Body of pancreas (tissue), 4 donors: ENCODE measurements around the gene HEPHL1. TPM values are rescaled to one million over a fixed set of nuclear protein-coding genes. Genes with fewer than 3 reads are reported as not detected.

Source experiments
- ATAC-seq: fragments of 150-250 bp; one replicate; pipeline ENCODE4 v1.9.1; 2016
- DNase-seq, 4 donors: peaks; one replicate each; pipeline ENCODE4 v3.0.0-alpha.2; 2019
- H3K27ac ChIP-seq, 4 donors: fragments of 200-600 bp; sonication (generic); 1 replicate in 3 of 4; 2 replicates in 1 of 4; pipeline versions ENCODE4 v1.5.1 to v1.6.1; 2016 to 2019; ENCODE audit warnings: mild to moderate bottlenecking in 1 of 4, mixed read lengths in 1 of 4, moderate library complexity in 1 of 4
- H3K27me3 ChIP-seq, 2 donors: fragments of 200-600 bp; sonication (generic); one replicate each; pipeline ENCODE4 v1.6.0; 2016; ENCODE audit warnings: mild to moderate bottlenecking in 1 of 2
- H3K36me3 ChIP-seq, 2 donors: fragments of 200-600 bp; sonication (generic); replicated peaks in 1 of 2; 2 replicates each; pipeline ENCODE4 v1.5.1; 2016; ENCODE audit warnings: low read depth in 2 of 2; ENCODE audit not compliant: insufficient read depth in 1 of 2
- H3K4me1 ChIP-seq: fragments of 200-600 bp; sonication (generic); one replicate; pipeline ENCODE4 v1.6.0; 2016
- H3K4me3 ChIP-seq, 2 donors: fragments of 200-600 bp; sonication (generic); 1 replicate in 1 of 2; 2 replicates in 1 of 2; pipeline ENCODE4 v1.5.1; 2016 to 2019
- H3K9me3 ChIP-seq, 3 donors: fragments of 200-600 bp; sonication (generic); 1 replicate in 2 of 3; 2 replicates in 1 of 3; pipeline ENCODE4 v1.5.1; 2016
- POLR2A ChIP-seq, 3 donors: fragments of 450-650 bp; IDR thresholded peaks; one replicate each; pipeline ENCODE4 v1.6.1; 2016; ENCODE audit warnings: antibody characterized with exemption in 3 of 3, mild to moderate bottlenecking in 2 of 3
- WGBS, 2 donors: methylation state at CpG; one replicate each; pipeline ENCODE4 v1.1.5; 2017; 5-methylcytosine and 5-hydroxymethylcytosine counted together
- intact Hi-C: fragments of 100-400 bp; cut with DNase I; formaldehyde crosslinking; loops from one replicate; pipeline ENCODE4 v1.15.1; 2023
- total RNA-seq, 2 donors: library from RNA; depleted of rRNA; stranded (reverse); fragments of >200 nt; gene quantifications; one replicate each; pipeline ENCODE4 v1.1.0, GENCODE V29; 2016
- TF ChIP-seq, protein P1 (sequence below), 7 experiments: fragments of 450-650 bp in 4 of 7; fragments of 200-600 bp in 3 of 7; sonication (generic) in 3 of 7; IDR thresholded peaks; one replicate each; pipeline ENCODE4 v1.5.1; 2016 to 2019; ENCODE audit warnings: antibody characterized with exemption in 7 of 7

HEPHL1 gene
- total RNA-seq, 2 donors from 2014 or later, result not detected

DNA sequence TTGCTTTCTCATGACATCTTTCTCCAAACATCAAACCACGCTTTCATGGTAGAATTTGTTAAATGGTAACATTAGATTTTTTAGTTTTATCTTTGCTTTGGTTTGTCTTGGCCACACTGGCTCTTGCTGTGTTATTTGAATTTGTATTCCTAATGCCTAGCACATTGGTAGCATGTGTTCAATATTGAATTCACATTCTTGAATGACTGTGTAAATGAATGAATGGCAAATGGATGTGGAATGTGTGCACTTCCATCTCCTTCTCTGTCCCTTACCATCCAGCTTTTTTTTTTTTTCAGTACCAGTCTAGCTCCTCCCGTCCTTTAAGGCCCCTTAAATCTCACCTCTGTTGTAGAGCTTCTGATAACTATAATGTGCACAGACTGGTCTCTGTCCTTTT is 41.2 kb downstream of the HEPHL1 start:
- TF ChIP-seq, protein P1, sequence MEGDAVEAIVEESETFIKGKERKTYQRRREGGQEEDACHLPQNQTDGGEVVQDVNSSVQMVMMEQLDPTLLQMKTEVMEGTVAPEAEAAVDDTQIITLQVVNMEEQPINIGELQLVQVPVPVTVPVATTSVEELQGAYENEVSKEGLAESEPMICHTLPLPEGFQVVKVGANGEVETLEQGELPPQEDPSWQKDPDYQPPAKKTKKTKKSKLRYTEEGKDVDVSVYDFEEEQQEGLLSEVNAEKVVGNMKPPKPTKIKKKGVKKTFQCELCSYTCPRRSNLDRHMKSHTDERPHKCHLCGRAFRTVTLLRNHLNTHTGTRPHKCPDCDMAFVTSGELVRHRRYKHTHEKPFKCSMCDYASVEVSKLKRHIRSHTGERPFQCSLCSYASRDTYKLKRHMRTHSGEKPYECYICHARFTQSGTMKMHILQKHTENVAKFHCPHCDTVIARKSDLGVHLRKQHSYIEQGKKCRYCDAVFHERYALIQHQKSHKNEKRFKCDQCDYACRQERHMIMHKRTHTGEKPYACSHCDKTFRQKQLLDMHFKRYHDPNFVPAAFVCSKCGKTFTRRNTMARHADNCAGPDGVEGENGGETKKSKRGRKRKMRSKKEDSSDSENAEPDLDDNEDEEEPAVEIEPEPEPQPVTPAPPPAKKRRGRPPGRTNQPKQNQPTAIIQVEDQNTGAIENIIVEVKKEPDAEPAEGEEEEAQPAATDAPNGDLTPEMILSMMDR (IDR thresholded peaks at IDR 0.05), result no peak
- TF ChIP-seq POLR2A (IDR thresholded peaks at IDR 0.05), result no peak
- 49 to 66% methylated on average over 2 of the region's 2 CpGs for WGBS, 2 donors
- Histone ChIP-seq H3K4me1 (no peaks in the 10 kb centered on the region), H3K36me3 (no peaks in the 10 kb centered on the region), H3K27me3 (no peaks in the 10 kb centered on the region), H3K9me3 (no peaks in the 10 kb centered on the region), H3K27ac (no peak overlapping the region), H3K4me3 (no peak overlapping the region)
- DNase-seq, result no peak
- intact Hi-C loops, result no loop called here
- no peak for ATAC-seq

DNA sequence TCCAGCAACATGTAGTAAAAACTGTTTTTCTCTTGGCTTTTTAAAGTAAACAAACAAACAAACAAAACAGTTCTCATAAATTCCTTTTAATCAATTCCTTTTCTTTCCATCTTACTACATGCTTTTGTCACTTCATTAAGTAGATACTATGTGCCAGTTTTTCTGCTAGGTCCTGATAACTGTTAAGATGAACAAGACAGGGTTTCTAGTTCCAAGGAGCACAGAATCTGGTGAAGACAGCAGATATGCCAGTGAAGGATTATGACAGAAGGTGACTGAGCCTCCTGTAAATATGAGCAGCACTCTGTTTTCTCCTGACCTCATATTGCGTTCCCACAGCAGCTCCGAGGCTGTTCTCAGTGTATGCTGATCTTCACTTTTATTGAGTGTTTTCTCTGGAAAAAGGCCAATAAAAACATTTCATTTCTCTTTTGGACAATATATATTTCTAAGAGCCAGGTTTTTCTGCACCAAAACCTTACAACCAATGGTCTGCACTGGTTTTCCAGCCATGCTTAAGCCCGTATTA is 45.8 kb downstream of the HEPHL1 start:
- DNase-seq, result no peak

DNA sequence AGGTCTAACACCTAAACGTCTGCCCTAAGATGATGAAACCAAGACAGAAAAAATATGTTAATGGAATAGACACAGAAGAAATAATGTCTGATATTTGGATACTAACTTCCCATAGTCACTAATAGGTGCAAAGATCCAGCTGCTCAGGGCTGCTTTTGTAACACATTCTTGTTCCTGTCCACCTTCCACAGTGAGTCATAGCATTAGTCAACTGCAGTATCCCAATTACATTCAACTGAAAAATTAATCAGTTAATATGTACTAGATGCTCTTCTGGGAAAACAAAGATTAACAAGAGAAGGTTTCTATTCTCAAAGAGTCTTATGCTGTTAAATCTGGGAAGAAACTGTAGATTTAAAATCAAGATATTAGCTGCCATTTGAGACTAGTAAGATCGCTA is 47.6 kb downstream of the HEPHL1 start:
- WGBS, 2 donors, result 52 to 79% methylated on average over 2 of the region's 2 CpGs
- Histone ChIP-seq H3K4me3 (no peak overlapping the region), H3K27me3 (no peaks in the 10 kb centered on the region), H3K27ac (no peak overlapping the region), H3K9me3 (no peaks in the 10 kb centered on the region), H3K36me3 (no peaks in the 10 kb centered on the region), H3K4me1 (no peaks in the 10 kb centered on the region)
- ATAC-seq (no peak), DNase-seq (no peak)
- TF ChIP-seq, protein P1 (IDR thresholded peaks at IDR 0.05), result no peak
- TF ChIP-seq POLR2A (IDR thresholded peaks at IDR 0.05), result no peak
- intact Hi-C loops, result no loop called here

More for the DNA sequence above, 45.8 kb downstream of the HEPHL1 start:
- intact Hi-C loops, result no loop called here
- TF ChIP-seq, protein P1 (IDR thresholded peaks at IDR 0.05), result no peak
- no peak for TF ChIP-seq POLR2A (IDR thresholded peaks at IDR 0.05)
- no peak overlapping the region for H3K27ac ChIP-seq
- no peaks in the 10 kb centered on the region for H3K27me3 ChIP-seq
- ATAC-seq, result no peak
- no peaks in the 10 kb centered on the region for H3K4me1 ChIP-seq
- H3K4me3 ChIP-seq, result no peak overlapping the region
- WGBS, 2 donors, result 59 to 64% methylated on average over 3 of the region's 3 CpGs
- H3K36me3 ChIP-seq, result no peaks in the 10 kb centered on the region
- H3K9me3 ChIP-seq, result no peaks in the 10 kb centered on the region

DNA sequence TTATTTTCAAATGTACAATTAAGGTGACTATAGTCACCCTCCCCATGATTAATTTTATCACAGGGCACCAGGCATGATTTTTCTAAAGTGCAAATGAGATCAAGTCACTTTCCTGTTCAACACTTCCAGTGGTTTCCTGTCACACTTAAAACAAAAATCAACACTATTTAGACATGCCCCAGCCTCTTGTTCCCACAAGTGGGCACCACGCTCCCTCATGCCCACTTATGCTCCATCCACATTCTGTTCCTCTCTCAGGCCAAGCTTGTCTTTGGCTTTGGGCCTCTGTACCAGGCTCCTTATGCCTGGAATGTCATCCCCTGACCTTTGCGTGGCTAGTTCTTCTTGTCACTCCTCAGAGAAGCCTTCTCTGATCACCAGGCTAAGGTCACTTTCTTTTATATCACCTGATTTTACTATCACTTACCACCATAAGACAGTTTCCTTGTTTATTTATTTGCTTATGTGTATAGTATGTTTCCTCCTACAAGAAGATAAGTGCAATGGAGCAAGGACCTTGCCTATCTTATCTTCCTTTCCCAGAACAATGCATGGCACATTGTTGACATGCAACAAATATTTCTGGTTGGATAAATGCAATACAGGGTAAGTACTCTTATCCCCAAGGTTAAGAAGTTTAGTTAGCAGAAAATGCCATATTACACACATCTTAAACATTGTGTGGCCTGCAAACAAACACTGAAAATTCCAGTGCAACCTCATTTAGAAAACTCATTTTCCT is 56.6 kb downstream of the HEPHL1 start:
- ATAC-seq, result no peak
- Histone ChIP-seq H3K27ac (no peak overlapping the region), H3K36me3 (no peaks in the 10 kb centered on the region), H3K27me3 (no peaks in the 10 kb centered on the region), H3K9me3 (no peaks in the 10 kb centered on the region), H3K4me3 (no peak overlapping the region), H3K4me1 (peaks cover 8% of the 10 kb centered on the region)
- no peak for DNase-seq
- TF ChIP-seq POLR2A (IDR thresholded peaks at IDR 0.05), result no peak
- TF ChIP-seq, protein P1 (IDR thresholded peaks at IDR 0.05), result no peak
- 47 to 60% methylated on average over 2 of the region's 2 CpGs for WGBS, 2 donors
- intact Hi-C loops, result no loop called here

DNA sequence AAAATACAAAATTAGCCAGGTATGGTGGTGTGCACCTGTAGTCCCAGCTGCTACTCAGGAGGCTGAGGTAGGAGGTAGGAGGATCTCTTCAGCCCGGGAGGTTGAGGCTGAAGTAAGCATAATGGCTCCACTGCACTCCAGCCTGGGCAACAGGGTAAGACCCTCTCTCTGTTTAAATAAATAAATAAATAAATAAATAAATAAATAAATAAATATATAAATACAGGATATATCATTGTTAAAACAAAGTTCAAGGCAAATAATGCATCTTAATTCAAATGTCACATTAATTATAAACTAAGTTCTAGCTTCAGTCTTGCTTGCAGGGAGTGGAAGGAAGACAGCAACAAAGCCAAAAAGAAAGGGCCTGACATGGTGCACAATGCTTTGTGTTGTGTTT is 63.0 kb downstream of the HEPHL1 start:
- Histone ChIP-seq H3K9me3 (no peaks in the 10 kb centered on the region), H3K36me3 (no peaks in the 10 kb centered on the region), H3K27ac (no peak overlapping the region), H3K4me1 (no peaks in the 10 kb centered on the region), H3K4me3 (no peak overlapping the region), H3K27me3 (no peaks in the 10 kb centered on the region)
- intact Hi-C loops, result no loop called here
- DNase-seq, result no peak
- ATAC-seq, result no peak
- TF ChIP-seq, protein P1 (IDR thresholded peaks at IDR 0.05), result no peak
- no peak for TF ChIP-seq POLR2A (IDR thresholded peaks at IDR 0.05)
- 100% methylated on average over 1 of the region's 1 CpG for WGBS, 2 donors
